ENCODE measurements around the gene TRABD2B.

The TRABD2B gene

DNA sequence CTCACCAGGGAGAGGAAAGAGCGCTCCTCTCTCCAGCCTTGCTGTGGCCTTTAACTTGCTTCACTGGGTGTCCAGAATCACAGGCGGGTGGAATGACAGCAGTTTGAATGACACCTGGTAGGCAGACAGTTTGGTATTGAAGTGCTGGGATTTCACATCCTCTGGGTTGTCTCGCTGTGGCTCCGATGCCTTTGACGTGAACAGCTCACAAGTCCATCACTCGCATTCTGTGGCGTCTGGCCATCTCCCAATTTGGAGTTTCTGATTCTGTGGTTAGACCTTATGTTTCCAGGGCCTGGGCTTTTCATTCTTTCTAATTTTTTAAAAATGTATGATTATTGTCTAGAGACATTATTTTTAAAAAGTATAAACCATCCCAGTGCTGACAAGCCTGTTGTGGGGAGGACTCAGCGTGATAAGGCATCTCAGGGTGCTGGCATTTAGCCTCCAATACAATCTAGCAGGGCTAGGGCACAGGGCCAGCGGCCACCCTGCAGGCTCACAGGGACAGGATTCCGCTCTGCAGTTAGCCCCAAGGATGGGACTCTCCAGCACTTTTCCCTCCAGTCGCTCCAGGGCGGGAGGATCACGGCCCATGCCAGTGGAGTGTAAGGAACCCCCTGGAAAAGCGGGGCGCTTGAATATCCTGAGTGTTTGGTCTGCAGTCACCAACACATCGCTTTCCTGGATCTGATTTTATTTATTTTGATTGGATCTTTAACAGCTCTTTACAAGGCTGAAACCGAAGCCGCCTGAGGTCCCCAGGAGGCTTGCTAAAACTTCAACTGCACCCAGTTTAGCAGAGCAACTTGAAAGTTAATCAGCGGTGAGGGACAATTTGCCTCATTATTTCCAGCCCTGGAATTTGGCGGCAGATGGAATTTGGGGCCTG, 178.3 kb downstream of the TRABD2B start:
- DNase-seq = no peak

GRCh38 chr1:47817861-47818260, 179.3 kb downstream of the TRABD2B start:
- no peak for DNase-seq

- no peak for DNase-seq
These were observed 180.7 kb downstream of the TRABD2B start for GRCh38 chr1:47816325-47817071.

- no peak for DNase-seq
These were observed 182.4 kb downstream of the TRABD2B start for GRCh38 chr1:47814612-47815395.

GRCh38 chr1:47813970-47814369, 183.2 kb downstream of the TRABD2B start:
- no peak for DNase-seq

GRCh38 chr1:47812904-47813514, 184.2 kb downstream of the TRABD2B start:
- DNase-seq = no peak

GRCh38 chr1:47810964-47811682, 186.1 kb downstream of the TRABD2B start:
- no peak for DNase-seq

DNA sequence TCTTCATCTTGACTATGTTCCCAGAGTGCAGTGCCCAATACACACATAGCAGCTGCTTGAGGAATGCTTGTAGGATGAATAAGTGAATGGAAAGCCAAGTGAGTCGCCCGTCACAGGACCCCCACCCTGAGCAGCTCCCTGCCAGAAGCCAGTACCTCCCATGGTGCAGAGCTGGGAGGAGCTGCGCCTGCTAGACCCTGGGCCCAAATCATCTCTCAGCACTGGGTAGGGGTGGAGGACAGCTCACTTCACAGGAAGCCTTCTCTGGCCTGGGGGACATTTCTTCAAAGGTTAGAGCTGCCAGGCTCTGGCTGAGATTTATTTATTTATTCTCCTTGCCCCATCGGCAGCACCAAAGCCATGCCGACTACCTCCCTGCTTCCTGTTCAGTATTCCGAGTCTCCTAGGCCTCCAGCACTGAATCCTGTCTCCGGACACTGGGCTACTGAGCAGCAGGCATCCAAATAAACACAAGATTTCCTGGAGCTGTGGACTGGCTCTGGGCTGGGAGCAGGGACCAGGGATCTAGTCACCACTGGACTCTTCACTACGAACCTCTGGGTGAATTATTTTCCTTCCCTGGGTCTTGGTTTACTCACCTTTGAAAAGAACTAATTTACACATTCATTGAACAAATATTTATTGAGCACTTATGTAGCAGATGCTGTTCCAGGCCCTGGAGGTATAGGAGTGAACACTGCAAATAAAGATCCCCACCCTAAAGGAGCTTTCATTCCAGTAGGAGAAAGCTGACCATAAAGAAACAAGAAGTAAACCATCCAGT, 187.7 kb downstream of the TRABD2B start:
- no peak for DNase-seq

DNA sequence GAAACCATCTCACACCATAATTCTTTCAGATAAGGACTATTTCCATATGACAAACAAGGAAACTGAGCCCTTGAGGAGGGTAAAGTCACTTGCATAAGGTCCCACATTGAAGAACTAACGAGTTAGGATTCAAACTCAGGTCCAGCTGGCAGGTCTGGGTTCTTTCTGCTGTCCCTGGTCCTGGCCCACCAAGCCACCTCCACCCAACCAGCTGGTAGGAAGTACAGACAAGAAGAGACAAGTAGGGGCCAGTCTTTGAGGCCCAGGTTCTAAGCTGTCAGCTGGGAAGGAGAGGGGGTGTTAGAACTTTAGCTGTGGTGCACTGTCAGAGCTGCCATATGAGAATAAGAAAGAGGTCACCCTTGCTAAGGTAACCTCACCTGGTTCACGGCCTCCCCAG, 188.6 kb downstream of the TRABD2B start:
- DNase-seq = no peak

DNA sequence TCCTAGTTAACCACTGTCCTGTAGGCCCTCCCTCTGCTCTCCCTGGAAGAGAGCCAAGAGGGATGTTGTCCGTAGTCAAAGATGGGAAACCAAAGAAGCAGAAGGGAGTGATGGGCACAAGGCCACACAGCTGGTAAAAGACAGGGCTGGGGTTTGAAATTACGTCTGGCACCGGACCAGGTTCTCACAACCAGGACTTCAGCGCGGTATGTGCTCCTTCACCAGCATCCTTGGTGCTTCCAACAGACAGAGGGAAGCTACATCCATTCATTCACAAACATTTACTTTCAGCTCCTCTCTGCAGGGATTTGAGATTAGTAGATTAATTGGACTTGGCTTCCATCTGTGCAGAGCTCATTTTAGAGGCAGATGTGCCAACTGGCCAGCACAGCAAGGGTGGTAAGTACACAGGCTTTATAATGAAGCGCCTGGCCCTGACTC, 191.2 kb downstream of the TRABD2B start:
- DNase-seq = no peak

DNA sequence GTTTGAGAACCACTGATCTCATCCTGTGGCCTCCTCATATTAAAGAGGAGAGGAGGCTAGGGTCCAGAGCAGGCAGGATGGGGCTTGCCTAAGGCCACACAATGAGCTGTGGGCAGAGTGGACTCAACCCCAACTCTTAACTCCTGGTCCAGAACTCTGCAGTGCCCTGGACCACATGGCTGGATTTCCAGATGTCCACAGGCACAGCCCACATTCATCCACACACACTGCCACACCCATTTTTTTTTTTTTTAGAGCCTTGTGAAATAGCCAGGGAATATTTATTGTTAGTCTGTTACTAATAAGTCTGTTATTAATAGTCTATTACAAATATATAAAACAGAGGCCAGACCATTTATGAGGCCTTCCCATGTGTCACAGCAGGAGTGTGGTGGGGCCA, 192.2 kb downstream of the TRABD2B start:
- no peak for DNase-seq

- no peak for DNase-seq
These were observed 193.2 kb downstream of the TRABD2B start for GRCh38 chr1:47803815-47804501.

- DNase-seq = no peak
These were observed 199.6 kb downstream of the TRABD2B start for GRCh38 chr1:47797575-47797974.

GRCh38 chr1:47796626-47797025, 200.6 kb downstream of the TRABD2B start:
- no peak for DNase-seq

GRCh38 chr1:47795102-47795501, 202.1 kb downstream of the TRABD2B start:
- DNase-seq = no peak

DNA sequence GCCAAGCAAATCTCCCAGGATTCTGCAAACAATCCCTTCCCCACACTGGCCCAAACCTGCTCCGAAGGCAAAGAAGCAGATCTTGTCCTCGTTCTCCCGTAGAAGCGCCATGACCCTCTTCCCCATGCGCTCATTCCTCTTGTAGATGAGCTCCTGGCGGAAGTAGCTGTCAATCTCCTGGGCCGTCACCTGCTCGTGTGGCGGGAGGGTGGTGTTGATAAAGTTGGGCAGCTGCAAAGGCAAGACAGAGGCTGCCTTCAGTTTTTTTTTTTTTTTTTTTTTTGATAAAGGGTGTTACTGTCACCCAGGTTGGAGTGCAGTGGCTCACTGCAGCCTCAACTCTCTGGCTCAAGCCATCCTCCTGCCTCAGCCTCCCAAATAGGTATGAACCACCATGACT, 202.7 kb downstream of the TRABD2B start:
- no peak for DNase-seq

GRCh38 chr1:47794081-47794480, 203.1 kb downstream of the TRABD2B start:
- no peak for DNase-seq

DNA sequence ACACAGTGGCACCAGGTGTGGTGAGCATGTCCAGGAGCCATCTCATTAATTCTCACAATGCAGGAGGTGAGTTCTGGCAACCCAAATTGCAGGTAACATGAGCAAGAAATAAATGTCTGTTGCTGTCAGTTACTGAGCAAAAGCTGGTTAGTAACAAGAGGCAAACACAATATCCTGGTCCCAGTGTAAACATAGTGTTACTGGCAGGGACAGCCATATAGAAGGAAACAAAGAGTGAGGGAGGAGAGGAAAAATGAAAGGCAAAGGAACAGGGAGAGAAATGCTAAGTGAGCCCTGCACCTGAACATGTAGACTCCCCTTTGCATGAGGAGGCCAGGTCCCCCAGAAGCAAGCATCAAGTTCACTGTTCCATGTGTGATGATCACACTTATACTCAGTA, 203.6 kb downstream of the TRABD2B start:
- no peak for DNase-seq

- no peak for DNase-seq
These were observed 204.4 kb downstream of the TRABD2B start for GRCh38 chr1:47792779-47793178.

GRCh38 chr1:47791879-47792608, 205.1 kb downstream of the TRABD2B start:
- no peak for DNase-seq

Data from effector CD8-positive, alpha-beta T cell (primary cell).